GM18951 (cell line): ENCODE measurements around the gene ELMO3.
A peak's percentile ranks its signal among the peaks of the same experiment; 100 is the strongest.

Experiments
- POLR2A ChIP-seq: IDR thresholded peaks from 4 replicates; pipeline ENCODE4 v1.6.1; 2011; ENCODE audit warnings: mild to moderate bottlenecking; ENCODE audit not compliant: insufficient read length, insufficient read depth; ENCODE audit errors: extremely low read depth
- in situ Hi-C: fragments of 300-500 bp; cut with MboI; formaldehyde crosslinking; loops from one replicate; pipeline ENCODE4 v1.12.0; 2022; ENCODE audit warnings: low sequenced_read_pairs, mixed read lengths, inconsistent platforms; ENCODE audit not compliant: unreplicated experiment

The ELMO3 gene

GRCh38 chr16:67157892-67158635 is 40.9 kb upstream of the ELMO3 start:
- in situ Hi-C loops = no loop called here
- TF ChIP-seq POLR2A = no peak

GRCh38 chr16:67158637-67159600 is 40.0 kb upstream of the ELMO3 start:
- in situ Hi-C loops = no loop called here
- peak; percentile 38 for TF ChIP-seq POLR2A

GRCh38 chr16:67161595-67162058 is 37.3 kb upstream of the ELMO3 start:
- in situ Hi-C loops = no loop called here
- TF ChIP-seq POLR2A = no peak

GRCh38 chr16:67162506-67163163 is 36.3 kb upstream of the ELMO3 start:
- in situ Hi-C loops = no loop called here
- TF ChIP-seq POLR2A = no peak

- in situ Hi-C loops = no loop called here
- TF ChIP-seq POLR2A = no peak
These were observed 35.5 kb upstream of the ELMO3 start for GRCh38 chr16:67163164-67163998.

- in situ Hi-C loops = no loop called here
- TF ChIP-seq POLR2A = no peak
These were observed 34.9 kb upstream of the ELMO3 start for GRCh38 chr16:67163999-67164558.

- in situ Hi-C loops = no loop called here
- no peak for TF ChIP-seq POLR2A
These were observed 34.3 kb upstream of the ELMO3 start, which contains the start of gene HSF4 for GRCh38 chr16:67164599-67165061. Gene HSF4 (plus strand): TSS chr16:67164745. CDS start chr16:67164812, 67 bp downstream.

GRCh38 chr16:67165121-67166078 is 33.5 kb upstream of the ELMO3 start:
- in situ Hi-C loops = no loop called here
- TF ChIP-seq POLR2A = no peak

GRCh38 chr16:67166110-67166547 is 32.8 kb upstream of the ELMO3 start:
- in situ Hi-C loops = no loop called here

GRCh38 chr16:67166598-67167168 is 32.2 kb upstream of the ELMO3 start:
- TF ChIP-seq POLR2A = no peak
- in situ Hi-C loops = no loop called here

More at GRCh38 chr16:67166110-67166547, 32.8 kb upstream of the ELMO3 start:
- TF ChIP-seq POLR2A = no peak

- no peak for TF ChIP-seq POLR2A
- in situ Hi-C loops = no loop called here
These were observed 31.3 kb upstream of the ELMO3 start for GRCh38 chr16:67167588-67167987.

- in situ Hi-C loops = no loop called here
- TF ChIP-seq POLR2A = no peak
These were observed 29.9 kb upstream of the ELMO3 start for GRCh38 chr16:67169011-67169451.
